Suprapubic skin (tissue), 4 donors: ENCODE results near the gene DPF1. TPM values are rescaled to one million over a fixed set of nuclear protein-coding genes. Genes with fewer than 3 reads are reported as not detected.

Experiments
- DNase-seq, 2 donors: peaks; one replicate each; pipeline ENCODE4 v3.0.0-alpha.2; 2019; ENCODE audit warnings: low spot score in 2 of 2
- H3K27ac ChIP-seq: fragments of 200-600 bp; sonication (generic); one replicate; pipeline ENCODE4 v1.5.1; 2019
- H3K27me3 ChIP-seq: fragments of 200-600 bp; sonication (generic); one replicate; pipeline ENCODE4 v1.5.1; 2019
- H3K36me3 ChIP-seq: fragments of 200-600 bp; sonication (generic); one replicate; pipeline ENCODE4 v1.5.1; 2019
- H3K4me1 ChIP-seq: fragments of 200-600 bp; sonication (generic); one replicate; pipeline ENCODE4 v1.5.1; 2019
- H3K4me3 ChIP-seq: fragments of 200-600 bp; sonication (generic); one replicate; pipeline ENCODE4 v1.5.1; 2019; ENCODE audit warnings: mild to moderate bottlenecking
- H3K9me3 ChIP-seq: fragments of 200-600 bp; sonication (generic); one replicate; pipeline ENCODE4 v1.5.1; 2019
- EP300 ChIP-seq: sonication (generic); formaldehyde crosslinking; IDR thresholded peaks from one replicate; pipeline ENCODE4 v1.6.1; 2017; ENCODE audit warnings: antibody characterized with exemption
- POLR2A ChIP-seq, 2 donors: fragments of 450-650 bp; IDR thresholded peaks; one replicate each; pipeline ENCODE4 v1.6.1; 2017; ENCODE audit warnings: antibody characterized with exemption in 2 of 2, mild to moderate bottlenecking in 2 of 2, moderate library complexity in 2 of 2
- POLR2AphosphoS5 ChIP-seq, 3 donors: sonication (generic); formaldehyde crosslinking; IDR thresholded peaks; one replicate each; pipeline ENCODE4 v1.6.1; 2017; ENCODE audit warnings: antibody characterized with exemption in 3 of 3
- WGBS: methylation state at CpG from one replicate; pipeline ENCODE4 v1.1.5; 2018; 5-methylcytosine and 5-hydroxymethylcytosine counted together
- total RNA-seq, 4 donors: library from RNA; depleted of rRNA; stranded (reverse); fragments of >200 nt; gene quantifications; one replicate each; pipeline ENCODE4 v1.1.0, GENCODE V29; 2016
- TF ChIP-seq, protein P1 (sequence below), 2 donors: fragments of 200-600 bp in 1 of 2; fragments of 450-650 bp in 1 of 2; sonication (generic) in 1 of 2; IDR thresholded peaks; one replicate each; pipeline ENCODE4 v1.5.1; 2016 to 2019; ENCODE audit warnings: antibody characterized with exemption in 2 of 2, mild to moderate bottlenecking in 1 of 2, moderate library complexity in 1 of 2

Gene DPF1
- total RNA-seq, 4 donors from 2014 or later, result 1.1 TPM; not detected in 3

DNA sequence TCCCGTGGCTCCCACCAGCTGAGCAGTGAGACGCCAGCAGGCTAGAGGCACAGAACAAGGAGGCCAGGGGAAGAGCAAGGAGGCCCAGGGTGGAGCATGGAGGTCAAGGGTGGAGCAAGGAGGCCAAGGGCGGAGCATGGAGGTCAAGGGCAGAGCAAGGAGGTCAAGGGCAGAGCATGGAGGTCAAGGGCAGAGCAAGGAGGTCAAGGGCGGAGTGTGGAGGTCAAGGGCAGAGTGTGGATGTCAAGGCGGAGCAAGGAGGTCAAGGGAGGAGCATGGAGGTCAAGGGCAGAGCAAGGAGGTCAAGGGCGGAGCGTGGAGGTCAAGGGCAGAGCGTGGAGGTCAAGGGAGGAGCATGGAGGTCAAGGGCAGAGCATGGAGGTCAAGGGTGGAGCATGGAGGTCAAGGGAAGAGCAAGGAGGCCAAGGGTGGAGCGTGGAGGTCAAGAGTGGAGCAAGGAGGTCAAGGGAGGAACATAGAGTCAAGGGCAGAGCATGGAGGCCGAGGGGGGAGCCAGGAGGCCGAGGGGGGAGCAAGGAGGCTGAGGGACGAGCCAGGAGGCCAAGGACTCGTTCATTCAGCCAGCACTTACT, 27.7 kb downstream of the DPF1 start:
- H3K36me3 ChIP-seq, result peaks cover 55% of the 10 kb centered on the region
- H3K4me1 ChIP-seq, result peaks cover 5% of the 10 kb centered on the region

GRCh38 chr19:38195237-38195636, 28.8 kb downstream of the DPF1 start:
- H3K4me1 ChIP-seq, result no peaks in the 10 kb centered on the region
- no peaks in the 10 kb centered on the region for H3K9me3 ChIP-seq
- no peak overlapping the region for H3K4me3 ChIP-seq
- H3K36me3 ChIP-seq, result peaks cover 50% of the 10 kb centered on the region
- 75% methylated on average over 8 of the region's 10 CpGs for WGBS
- H3K27me3 ChIP-seq, result no peaks in the 10 kb centered on the region
- DNase-seq, result no peak
- TF ChIP-seq EP300 (no peak), POLR2A (IDR thresholded peaks at IDR 0.05) (no peak), POLR2AphosphoS5 (IDR thresholded peaks at IDR 0.05) (no peak)
- TF ChIP-seq, protein P1, sequence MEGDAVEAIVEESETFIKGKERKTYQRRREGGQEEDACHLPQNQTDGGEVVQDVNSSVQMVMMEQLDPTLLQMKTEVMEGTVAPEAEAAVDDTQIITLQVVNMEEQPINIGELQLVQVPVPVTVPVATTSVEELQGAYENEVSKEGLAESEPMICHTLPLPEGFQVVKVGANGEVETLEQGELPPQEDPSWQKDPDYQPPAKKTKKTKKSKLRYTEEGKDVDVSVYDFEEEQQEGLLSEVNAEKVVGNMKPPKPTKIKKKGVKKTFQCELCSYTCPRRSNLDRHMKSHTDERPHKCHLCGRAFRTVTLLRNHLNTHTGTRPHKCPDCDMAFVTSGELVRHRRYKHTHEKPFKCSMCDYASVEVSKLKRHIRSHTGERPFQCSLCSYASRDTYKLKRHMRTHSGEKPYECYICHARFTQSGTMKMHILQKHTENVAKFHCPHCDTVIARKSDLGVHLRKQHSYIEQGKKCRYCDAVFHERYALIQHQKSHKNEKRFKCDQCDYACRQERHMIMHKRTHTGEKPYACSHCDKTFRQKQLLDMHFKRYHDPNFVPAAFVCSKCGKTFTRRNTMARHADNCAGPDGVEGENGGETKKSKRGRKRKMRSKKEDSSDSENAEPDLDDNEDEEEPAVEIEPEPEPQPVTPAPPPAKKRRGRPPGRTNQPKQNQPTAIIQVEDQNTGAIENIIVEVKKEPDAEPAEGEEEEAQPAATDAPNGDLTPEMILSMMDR (IDR thresholded peaks at IDR 0.05), result no peak
- H3K27ac ChIP-seq, result no peak overlapping the region

More for the DNA sequence above, 27.7 kb downstream of the DPF1 start:
- TF ChIP-seq POLR2AphosphoS5 (IDR thresholded peaks at IDR 0.05) (no peak), POLR2A (IDR thresholded peaks at IDR 0.05) (no peak), EP300 (no peak)
- TF ChIP-seq, protein P1 (IDR thresholded peaks at IDR 0.05), result no peak
- 88% methylated on average over 13 of the region's 13 CpGs for WGBS
- no peak overlapping the region for H3K27ac ChIP-seq
- no peak overlapping the region for H3K4me3 ChIP-seq
- no peaks in the 10 kb centered on the region for H3K9me3 ChIP-seq
- H3K27me3 ChIP-seq, result no peaks in the 10 kb centered on the region
- DNase-seq, result no peak

- H3K36me3 ChIP-seq, result peaks cover 50% of the 10 kb centered on the region
- H3K4me1 ChIP-seq, result peaks cover 5% of the 10 kb centered on the region
- TF ChIP-seq EP300 (no peak), POLR2AphosphoS5 (IDR thresholded peaks at IDR 0.05) (no peak), POLR2A (IDR thresholded peaks at IDR 0.05) (no peak)
- TF ChIP-seq, protein P1 (IDR thresholded peaks at IDR 0.05), result no peak
- H3K27me3 ChIP-seq, result no peaks in the 10 kb centered on the region
- no peak for DNase-seq
- H3K27ac ChIP-seq, result no peak overlapping the region
- WGBS, result 60% methylated on average over 7 of the region's 13 CpGs
- H3K9me3 ChIP-seq, result no peaks in the 10 kb centered on the region
- no peak overlapping the region for H3K4me3 ChIP-seq
Measured at GRCh38 chr19:38194061-38194701, 29.8 kb downstream of the DPF1 start.

GRCh38 chr19:38193445-38193844, 30.6 kb downstream of the DPF1 start:
- no peaks in the 10 kb centered on the region for H3K9me3 ChIP-seq
- H3K4me3 ChIP-seq, result no peak overlapping the region
- H3K27ac ChIP-seq, result no peak overlapping the region
- WGBS, result 86% methylated on average over 10 of the region's 29 CpGs
- peaks cover 45% of the 10 kb centered on the region for H3K36me3 ChIP-seq
- DNase-seq, result no peak
- peaks cover 5% of the 10 kb centered on the region for H3K4me1 ChIP-seq
- H3K27me3 ChIP-seq, result no peaks in the 10 kb centered on the region
- no peak for TF ChIP-seq POLR2A (IDR thresholded peaks at IDR 0.05)
- TF ChIP-seq, protein P1 (IDR thresholded peaks at IDR 0.05), result no peak
- no peak for TF ChIP-seq EP300
- TF ChIP-seq POLR2AphosphoS5 (IDR thresholded peaks at IDR 0.05), result no peak

DNA sequence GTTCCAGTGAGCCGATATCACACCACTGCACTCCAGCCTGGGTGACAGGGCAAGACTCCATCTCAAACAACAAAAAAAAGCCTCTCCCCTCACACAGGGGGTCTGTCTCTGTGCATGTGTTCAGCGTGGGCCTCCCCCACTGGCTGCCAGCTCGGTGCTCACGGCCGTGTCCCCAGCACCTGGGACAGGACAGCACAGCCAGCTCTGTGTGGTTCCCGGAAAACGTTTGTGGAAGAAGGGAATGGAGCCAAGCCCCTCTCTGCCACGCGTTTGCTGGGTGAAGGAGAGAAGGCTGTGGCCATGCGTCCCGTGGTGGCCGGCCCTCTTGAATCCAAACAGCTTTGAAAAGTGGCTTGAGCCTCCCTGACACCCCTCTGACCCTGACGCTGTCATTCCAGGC, 32.3 kb downstream of the DPF1 start:
- WGBS, result 79% methylated on average over 12 of the region's 13 CpGs
- H3K36me3 ChIP-seq, result peaks cover 32% of the 10 kb centered on the region
- H3K9me3 ChIP-seq, result no peaks in the 10 kb centered on the region
- peaks cover 5% of the 10 kb centered on the region for H3K4me1 ChIP-seq
- H3K27ac ChIP-seq, result no peak overlapping the region
- no peaks in the 10 kb centered on the region for H3K27me3 ChIP-seq
- no peak overlapping the region for H3K4me3 ChIP-seq
- TF ChIP-seq POLR2A (IDR thresholded peaks at IDR 0.05) (no peak), EP300 (no peak), POLR2AphosphoS5 (IDR thresholded peaks at IDR 0.05) (no peak)
- TF ChIP-seq, protein P1 (IDR thresholded peaks at IDR 0.05), result no peak
- DNase-seq, result no peak
